ENCODE results near the gene KCTD20.

GRCh38 chr6:36431197-36431596 is 11.6 kb upstream of the KCTD20 start:
- TF ChIP-seq POLR2A (IDR thresholded peaks at IDR 0.05) (no peak), CTCF (IDR thresholded peaks at IDR 0.05 in 4 of 5, conservative IDR thresholded peaks at IDR 0.05 in 1 of 5) (no peak)

Data from gastrocnemius medialis (tissue), 4 donors.